Activated effector memory CD4-positive, alpha-beta T cell treated with Interleukin-2 at 50 U/mL for 16 hours (primary cell): ENCODE measurements around the gene DDX54.

Experiments used
- DNase-seq: peaks from one replicate; pipeline ENCODE4 v3.0.0-alpha.2; 2020

The DDX54 gene

DNA sequence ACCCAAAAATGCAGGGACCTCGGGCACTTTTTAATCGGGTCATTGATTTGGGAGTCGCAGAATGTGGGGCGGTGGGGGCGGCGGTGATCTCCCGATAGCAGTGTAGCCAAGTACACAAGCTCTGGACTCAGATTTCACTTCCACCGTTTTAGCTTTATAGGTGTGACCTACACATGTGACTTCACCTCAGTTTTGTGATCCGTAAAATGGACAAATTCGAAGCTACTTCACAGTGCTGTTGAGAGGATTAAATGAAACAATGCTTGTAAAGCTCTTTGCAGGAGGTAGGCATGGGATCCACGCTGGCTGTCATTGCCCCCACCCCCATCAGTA lies 721 bp upstream of the DDX54 start:
- DNase-seq = no peak

DNA sequence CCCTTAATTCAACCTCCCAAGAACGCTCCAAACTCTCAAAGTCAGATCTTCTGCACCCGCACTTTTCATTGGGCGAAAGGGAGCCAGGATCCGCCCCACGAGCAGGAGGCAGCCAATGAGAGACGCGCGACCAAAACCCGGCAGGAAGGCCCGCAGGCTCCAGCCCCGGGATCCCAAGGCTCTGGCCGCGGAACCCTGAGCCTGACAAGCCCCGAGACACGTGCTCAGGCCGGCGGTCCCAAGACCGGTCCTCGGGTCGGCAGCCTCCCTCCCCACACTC lies 438 bp downstream of the DDX54 start:
- DNase-seq = peak; percentile 84

DNA sequence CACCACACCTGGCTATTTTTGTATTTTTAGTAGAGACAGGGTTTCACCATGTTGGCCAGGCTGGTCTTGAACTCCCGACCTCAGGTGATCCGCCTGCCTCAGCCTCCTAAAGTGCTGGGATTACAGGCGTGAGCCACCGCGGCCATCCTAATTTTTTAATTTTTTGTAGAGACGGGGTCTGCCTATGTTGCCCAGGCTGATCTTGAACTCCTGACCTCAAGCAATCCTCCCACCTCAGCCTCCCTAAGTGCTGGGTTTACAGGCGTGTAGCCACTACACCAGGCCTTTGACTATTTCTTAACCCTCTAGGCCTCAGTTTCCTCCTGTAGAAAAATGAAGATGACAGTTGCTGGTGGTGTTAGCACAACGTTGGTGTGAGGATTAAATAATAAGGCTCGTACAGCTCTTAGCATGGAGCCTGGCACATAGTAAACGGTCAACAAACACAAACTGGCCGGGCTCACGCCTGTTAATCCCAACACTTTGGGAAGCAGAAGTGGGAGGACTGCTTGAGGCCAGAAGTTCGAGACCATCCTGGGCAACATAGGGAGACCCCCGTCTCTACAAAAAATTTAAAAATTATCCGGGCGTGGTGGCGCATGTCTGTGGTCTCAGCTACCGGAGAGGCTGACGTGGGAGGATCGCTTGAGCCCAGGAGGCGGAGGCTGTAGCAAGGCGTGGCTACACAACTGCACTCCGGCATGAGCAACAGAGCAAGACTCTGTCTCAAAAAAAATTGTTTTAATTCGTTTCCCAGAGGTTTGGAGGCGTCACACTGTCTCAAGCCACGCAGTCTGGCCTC lies 979 bp downstream of the DDX54 start:
- no peak for DNase-seq

DNA sequence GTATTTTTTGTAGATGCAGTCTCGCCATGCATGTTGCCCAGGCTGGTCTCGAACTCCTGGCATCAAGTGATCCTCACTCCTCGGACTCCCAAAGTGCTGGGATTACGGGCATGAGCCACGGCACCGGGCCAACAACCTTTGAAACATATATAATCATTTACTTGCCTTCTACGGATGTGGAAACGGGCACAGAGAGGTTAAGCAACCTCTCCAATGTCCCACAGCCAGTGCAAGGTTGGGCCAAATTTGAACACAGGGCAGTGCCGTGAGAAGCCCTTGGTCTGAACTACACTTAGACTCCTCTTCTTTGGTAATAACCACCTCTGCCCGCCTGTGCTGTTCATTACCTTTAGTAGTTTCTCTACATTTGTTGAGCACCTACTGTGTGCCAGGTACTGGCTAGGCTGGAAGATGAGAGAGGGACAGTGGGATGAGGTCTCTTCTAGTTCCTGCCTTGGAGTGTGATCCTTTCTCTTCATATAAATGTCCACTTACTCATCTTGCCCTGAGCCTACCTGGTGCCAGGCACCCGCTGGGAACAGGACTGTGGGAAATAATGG lies 2.2 kb downstream of the DDX54 start:
- no peak for DNase-seq

DNA sequence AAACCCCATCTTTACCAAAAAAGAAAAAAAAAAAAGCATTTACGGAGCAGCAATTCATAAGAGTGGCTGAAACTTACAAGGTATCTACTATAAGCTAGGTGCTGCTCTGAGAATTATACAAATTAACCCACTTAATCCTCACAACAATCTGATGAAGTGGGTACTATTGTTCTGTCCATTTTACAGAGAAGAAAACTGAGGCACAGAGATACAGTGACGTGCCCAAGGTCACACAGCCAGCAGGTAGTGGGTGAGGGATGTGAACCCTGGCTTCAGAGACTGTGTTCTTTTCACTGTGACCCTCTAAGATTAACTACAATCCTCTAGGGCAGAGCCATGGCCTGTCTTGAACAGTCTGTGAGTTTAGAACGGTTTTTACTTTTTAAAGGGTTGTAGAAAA lies 3.3 kb downstream of the DDX54 start:
- DNase-seq = no peak

DNA sequence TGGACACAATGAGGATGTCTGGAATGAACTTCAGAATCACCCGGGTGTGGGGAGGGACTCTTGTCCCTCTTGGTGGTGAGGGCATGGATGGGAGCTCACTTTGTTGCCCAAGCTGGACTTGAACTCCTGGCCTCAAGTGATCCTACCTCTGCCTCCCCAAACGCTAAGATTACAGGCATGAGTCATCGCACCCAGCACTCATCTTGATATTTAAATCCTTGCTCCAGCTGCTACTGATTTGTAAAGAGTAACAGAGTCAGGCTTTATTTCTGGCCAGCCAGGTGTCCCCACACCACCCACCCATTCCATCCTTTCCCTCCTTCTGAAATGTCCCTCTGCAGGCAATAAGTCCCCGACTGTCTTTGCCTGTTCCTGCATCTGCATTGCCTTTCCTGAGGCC lies 4.9 kb downstream of the DDX54 start:
- DNase-seq = no peak

DNA sequence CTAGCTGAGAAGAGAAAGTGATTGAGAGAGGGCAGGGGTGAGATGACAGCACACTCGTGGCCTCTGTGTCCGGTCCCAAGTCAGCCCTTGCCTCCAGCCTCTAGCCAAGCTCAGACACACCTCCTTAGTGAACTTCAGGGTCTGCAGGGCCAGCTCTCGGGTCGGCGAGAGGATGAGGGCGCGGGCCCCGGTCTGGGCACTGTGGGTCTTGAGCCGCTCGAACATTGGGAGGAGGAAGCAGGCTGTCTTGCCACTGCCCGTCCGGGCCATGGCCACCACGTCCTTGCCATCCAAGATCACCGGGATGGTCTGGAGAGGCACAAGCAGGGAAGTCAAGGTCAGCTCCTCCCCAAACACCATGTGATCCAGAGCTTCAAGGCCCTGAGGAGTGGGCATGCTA lies 6.3 kb downstream of the DDX54 start:
- no peak for DNase-seq

DNA sequence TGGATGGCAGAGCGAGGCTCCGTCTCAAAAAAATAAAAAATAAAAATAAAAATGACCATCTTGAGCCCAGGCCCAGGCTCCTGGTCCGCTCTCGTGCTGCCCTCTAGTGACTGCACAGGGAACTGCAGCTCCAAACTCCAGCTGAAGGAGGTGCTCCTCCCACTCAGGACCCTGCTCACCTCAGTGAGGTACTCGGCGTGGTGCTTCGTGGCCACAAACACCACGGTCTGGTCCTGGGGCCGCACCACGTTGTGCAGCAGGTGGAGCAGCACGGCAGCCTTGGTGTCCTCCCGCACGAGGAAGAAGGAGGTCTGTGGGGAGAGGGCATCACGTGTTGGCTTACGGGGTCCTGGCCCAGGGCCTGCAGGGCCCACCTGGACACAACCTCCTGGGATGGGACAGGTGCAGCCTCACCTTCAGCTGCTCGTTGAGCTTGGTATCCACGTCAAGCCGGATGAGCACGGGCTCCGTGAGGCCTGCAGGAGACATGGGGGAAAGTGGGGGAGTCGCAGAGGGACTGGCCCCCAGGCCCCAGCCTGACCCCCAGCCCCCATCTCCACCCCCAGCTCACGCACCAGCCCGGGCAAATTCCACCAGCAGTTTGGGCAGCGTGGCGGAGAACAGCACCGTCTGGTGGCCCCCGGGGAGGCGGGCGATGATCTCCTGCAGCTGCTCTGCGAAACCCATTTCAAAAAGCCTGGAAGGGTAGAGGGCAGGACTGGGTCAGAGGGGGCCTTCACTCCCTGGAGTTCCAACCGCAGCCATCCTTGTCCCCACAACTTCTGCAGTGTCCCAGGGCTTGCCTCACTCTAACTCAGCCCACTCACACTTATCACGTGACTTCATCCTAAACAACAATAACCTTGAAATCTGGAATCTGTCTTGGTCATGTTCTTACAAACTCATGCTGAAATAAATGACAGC lies 10.6 kb downstream of the DDX54 start:
- peak; percentile 60 for DNase-seq

DNA sequence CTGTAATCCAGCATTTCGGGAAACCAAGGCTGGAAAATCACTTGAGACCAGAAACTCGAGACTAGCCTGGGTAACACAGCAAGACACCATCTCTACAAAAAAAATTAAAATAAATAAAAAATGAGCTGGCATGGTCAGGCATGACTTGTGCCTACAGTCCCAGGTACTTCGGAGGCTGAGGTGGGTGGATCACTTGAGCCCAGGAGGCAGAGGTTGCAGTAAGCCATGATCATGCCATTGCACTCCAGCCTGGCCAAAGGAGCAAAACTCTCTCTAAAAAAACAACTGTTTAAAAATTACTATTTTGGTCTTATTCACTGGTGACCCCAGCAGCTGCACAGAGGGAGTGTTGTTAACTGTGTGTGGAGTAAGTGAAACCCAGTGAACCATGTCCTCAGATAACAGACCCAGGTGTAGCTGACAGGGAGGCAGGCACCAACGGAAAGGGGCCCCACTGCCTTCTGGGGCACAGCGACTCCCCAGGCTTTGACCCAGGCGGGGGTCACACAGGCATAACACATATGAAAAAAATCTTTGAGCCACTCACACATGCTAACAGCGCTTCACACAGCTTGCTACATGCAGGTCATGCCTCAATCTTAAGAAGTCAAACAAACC lies 12.1 kb downstream of the DDX54 start:
- no peak for DNase-seq

DNA sequence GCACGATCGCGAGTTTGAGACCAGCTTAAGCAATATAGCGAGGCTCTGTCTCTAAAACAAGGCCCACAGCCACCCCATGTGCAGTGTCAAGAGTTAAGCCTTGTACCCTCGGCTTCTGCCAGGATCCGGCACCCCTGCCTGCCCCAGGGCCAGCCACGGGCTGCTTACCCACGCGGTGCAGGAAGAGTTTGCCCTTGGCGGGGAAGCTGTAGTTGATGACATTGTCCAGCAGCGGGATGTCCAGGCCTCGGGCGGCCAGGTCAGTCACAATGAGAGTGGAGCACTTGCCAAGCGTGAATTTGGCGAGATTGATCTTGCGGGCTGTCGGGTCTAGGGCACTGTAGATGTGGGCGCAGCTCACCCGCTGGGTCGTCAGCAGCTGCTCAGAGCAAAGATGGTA lies 13.1 kb downstream of the DDX54 start:
- DNase-seq = no peak

DNA sequence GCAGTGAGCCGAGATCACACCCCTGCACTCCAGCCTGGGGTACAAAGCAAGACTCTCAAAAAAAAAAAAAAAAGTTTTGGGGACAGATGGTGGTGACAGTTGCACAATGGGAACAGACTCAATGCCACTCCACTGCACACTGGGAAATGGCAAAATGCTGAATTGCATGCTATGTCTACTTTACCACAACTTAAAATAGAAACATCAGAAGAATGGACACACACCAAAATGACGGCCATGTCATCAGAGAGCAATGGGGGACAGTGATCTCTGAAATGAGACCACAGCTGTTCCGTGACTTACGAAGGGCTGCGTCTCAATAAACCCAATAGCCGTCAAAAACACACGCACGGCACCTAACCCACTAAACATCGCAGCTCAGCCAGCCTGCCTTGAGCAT lies 13.7 kb downstream of the DDX54 start:
- no peak for DNase-seq

DNA sequence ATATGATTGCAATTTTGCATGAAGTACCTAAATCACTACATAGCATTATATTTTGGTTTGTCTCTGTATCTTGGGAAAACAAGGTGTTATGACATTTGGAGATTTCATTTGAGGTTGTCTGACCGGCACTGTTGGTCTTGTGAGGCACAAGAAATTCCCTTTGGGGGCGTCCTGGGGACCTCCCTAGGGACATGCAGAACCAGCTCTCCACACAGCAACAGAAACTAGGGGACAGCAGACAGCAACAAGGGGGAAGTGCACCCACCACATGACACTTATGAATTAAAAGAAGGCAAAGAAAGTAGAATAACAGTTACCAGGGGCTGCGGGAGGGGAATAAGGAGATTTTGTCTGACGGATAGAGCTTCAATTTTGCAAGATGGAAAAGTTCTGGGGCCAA lies 14.4 kb downstream of the DDX54 start:
- DNase-seq = no peak

DNA sequence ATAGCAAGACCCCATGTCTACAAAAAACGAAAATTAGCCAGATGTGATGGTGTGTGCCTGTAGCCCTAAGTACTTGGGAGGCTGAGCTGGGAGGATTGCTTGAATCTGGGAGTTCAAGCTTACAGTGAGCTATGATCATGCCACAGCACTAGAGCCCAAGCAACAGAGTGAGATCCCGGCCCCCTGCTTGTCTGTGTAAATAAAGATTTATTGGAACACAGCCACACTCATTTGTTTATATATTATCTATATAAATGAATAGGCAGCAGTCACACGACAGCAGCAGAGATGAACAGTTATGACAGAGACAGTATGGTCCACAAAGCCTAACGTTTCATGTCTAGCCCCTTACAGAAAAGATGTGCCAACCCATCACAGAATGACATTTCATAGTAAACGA lies 14.8 kb downstream of the DDX54 start:
- DNase-seq = no peak

DNA sequence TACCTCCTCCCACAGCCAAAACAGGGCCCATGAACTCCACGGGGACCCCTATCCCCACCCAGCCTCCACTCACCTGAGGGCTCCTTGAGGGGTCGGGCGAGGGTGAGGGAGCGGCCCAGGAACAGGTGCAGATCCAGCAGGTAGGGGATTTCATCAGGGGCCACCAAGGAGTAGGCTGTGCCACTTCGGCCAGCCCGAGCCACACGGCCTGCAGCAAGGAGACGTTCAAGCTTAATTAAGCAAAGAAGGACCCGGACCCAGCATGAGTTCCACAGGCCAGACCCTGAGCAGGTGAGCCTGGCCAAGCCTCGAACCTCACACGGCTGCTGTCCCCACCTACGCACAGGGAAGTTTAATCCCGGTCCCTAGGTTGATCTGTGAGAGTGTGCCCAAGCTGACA lies 15.6 kb downstream of the DDX54 start:
- DNase-seq = no peak

DNA sequence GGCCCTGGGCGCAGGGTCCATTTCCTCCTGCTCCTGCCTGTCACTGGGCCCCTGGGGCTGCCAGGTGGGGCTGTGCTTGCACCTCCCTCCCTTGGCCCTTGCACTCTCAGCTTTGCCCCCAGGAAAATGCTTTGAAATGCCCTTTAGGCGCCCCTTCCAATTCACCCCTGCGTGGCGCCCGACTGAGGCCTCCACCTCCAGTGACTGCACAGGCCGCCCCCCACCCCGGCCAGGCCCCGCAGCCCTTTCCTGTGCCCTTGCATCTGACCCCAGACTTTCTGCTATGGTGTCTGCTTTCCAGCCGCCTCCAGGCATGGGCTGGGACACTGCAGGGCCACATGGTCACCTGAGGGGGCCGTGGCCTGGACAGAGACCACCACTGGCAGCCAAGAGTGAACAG lies 17.4 kb downstream of the DDX54 start:
- DNase-seq = no peak

DNA sequence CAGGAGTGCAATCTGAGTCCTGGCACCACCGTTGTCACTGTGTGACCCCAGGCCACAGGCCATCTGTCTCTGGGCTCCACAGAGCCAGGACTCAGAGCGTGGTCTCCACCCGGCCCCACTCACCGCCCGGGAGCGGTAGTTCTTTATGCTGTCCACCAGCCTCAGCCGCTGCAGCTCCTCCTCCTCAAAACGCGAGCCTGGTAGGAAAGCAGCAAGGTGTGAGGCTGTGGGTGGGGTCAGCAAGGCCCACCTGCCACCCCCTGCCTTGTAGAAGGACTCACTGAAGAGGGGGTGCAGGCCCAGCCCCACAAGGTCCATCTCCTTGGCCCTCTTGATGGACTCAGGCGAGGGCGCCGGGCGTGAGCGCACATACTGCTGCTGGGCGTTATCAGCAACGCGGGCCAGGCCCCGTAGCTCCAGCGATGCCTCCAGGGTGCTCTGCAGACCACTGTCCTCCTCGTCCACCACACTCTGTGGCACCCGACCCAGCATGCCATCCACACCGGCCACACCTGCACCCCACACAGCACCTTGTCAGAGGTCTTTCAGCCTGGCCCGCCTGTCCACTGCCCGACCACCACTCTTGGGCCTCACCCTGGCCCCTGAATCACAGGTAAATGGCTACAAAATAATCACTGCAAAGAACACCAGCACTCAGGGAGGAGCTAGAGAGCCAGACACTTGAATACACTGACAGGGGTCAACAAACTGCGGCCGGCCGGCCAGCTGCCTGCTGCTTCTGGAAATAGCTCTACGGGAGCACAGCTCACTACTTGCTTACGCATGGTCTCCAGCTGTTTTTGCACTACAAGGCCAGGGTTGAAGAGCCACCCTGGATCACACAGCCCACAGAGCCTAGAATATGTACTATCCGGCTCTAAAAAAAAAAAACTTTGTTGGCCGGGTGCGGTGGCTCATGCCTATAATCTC lies 19.5 kb downstream of the DDX54 start:
- DNase-seq = no peak

DNA sequence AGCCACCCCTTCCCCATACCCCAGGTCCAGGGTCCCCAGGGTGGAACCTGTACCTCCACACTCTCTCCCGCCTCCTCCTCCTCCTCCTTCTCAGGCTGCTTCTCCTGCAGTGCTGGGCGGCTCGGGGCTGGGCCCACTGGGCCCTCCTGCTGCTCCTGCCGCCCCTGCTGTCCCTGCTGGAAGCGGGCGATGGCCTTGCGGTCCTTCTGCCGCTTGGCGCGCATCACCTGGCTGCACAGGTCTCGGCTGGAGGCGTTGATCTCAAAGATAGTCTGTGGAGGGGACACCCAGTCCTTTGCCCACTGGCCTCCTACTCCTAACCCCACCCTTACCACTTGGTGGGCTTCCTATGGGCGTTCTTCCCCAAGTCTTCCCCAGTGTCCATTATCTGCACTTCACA lies 21.3 kb downstream of the DDX54 start:
- no peak for DNase-seq

DNA sequence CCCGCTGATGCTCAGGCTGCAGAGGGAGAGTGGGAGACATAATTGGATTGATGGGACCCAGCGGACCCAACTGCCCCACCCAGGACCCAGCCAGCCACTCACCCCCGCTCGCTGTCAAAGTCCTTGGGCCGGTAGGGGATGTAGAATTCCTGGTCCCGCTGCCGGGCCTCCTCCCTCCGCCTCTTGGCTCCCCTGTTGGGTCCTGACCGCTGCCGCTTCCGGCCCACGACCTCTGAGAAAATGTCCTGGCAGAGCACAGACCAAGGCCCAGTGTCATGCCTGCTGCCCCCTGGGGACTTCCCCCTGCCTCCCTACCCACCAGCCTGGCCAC lies 22.3 kb downstream of the DDX54 start:
- no peak for DNase-seq

DNA sequence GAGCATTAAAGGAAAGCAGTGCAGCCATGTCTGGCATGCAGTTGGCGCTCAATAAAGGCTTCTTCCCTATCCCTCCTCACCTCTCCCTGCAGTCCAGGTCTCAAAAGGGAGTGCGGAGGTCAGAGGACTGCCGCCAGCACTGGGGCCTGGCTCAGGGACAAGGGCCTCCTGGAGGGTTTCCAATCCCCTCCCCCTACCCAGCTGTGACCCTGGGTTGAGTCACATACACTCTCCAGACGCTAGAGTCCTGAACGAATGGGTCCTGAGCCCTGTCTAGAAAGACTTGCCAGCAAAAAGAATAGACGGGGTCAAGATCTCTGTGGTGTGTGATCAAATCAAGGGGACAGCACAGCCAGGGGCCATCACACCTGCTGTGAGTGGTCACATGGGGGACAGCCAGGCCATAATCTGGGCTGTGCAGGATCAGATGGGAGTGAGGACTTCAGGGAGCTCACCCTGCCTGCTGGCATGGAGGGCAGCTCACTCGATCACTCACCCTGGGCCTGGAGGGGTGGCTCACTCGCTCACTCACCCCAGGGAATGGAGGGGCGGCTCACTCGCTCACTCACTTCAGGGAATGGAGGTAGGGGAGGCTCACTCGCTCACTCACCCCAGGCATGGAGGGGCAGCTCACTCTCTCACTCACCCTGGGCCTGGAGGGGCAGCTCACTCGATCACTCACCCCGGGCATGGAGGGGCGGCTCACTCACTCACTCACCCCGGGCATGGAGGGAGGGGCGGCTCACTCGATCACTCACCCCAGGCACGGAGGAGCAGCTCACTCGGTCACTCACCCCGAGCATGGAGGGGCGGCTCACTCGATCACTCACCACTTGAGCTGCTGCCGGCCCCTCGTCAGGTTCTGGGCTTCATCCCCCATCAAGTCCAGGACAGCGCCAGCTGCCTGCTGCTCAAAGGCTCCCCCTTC lies 22.9 kb downstream of the DDX54 start:
- DNase-seq = no peak

DNA sequence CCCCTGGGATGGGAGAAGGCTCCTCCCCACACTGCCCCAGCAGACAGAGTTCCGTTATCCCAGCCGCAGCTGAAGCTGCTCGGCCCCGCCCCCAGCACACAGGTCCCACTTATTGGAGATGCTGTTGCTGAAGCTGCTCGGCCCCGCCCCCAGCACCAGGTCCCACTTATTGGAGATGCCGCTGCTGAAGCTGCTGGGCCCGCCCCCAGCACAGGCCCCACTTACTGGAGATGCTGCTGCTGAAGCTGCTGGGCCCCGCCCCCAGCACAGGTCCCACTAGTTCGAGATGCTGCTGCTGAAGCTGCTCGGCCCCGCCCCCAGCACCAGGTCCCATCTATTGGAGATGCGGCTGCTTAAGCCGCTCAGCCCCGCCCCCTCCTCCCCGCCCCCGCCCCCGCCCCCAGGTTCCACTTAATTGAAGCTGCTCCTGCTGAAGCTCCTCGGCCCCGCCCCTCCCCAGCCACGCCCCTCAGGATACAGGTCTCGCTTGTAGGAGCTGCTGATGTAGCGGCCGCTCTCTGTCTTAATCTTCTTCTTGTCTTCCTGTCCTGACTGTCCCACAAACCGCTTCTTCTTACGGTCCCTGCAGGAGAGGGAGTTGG lies 23.8 kb downstream of the DDX54 start:
- DNase-seq = no peak

DNA sequence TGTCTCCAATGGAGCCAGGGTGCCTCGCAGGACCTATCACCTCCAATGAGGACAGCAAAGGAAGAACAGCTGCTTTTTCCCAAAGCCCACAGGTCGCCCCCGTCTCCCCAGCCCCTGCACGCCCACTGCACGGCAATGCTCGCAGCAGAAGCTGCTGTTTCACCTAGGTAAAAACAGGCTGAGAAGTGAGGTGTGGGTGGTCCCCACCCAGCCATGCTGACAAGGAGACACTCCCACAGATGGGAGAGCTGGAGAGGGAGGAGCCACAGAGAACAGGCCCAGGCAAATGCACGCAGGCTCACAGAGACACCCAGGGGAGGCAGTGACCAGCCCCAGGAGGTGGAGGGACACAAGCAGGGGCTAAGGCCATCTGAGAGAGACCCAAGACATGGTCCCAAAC lies 25.3 kb downstream of the DDX54 start:
- no peak for DNase-seq
